ENCODE measurements around the gene TFPT.

- TF ChIP-seq CTCF (conservative IDR thresholded peaks at IDR 0.05 in 1 of 2, IDR thresholded peaks at IDR 0.05 in 1 of 2; ENCODE audit: extremely low read depth in 1 of 2, insufficient read depth in 1 of 2, low read depth in 1 of 2, low read length in 2 of 2), result no peak
- no peak for TF ChIP-seq EZH2 (IDR thresholded peaks at IDR 0.05; ENCODE audit: borderline replicate concordance, low read length)
Observed at GRCh38 chr19:54152878-54153524, 37.5 kb upstream of the TFPT start.
